Mesodermal cell (in vitro differentiated cells): ENCODE data around the gene TMPRSS2.

Source experiments
- H3K27ac ChIP-seq: 2 replicates; pipeline ENCODE4 v1.7.0; 2013; ENCODE audit warnings: mild to moderate bottlenecking, low read depth, low read length, moderate library complexity; ENCODE audit not compliant: severe bottlenecking
- H3K36me3 ChIP-seq: 2 replicates; pipeline ENCODE4 v1.7.1; 2013; ENCODE audit warnings: mild to moderate bottlenecking, low read length, moderate library complexity; ENCODE audit not compliant: control insufficient read depth, insufficient read depth
- H3K4me1 ChIP-seq: one replicate; pipeline ENCODE4 v1.7.1; 2013; ENCODE audit warnings: mild to moderate bottlenecking, low read length; ENCODE audit not compliant: insufficient read depth, control insufficient read depth, poor library complexity, severe bottlenecking
- H3K4me3 ChIP-seq: 2 replicates; pipeline ENCODE4 v1.7.0; 2013; ENCODE audit warnings: low read length, control low read depth, mild to moderate bottlenecking; ENCODE audit not compliant: insufficient read depth, poor library complexity, severe bottlenecking; ENCODE audit errors: extremely low read depth
- H3K9me3 ChIP-seq: 2 replicates; pipeline ENCODE4 v1.7.1; 2013; ENCODE audit warnings: mild to moderate bottlenecking, low read length, moderate library complexity; ENCODE audit not compliant: control insufficient read depth
- WGBS, 2 experiments: methylation state at CpG; one replicate each; pipeline ENCODE4 v1.1.5; 2013; ENCODE audit warnings: missing lambda C conversion rate in 2 of 2; ENCODE audit not compliant: insufficient coverage in 2 of 2; 5-methylcytosine and 5-hydroxymethylcytosine counted together

TMPRSS2 gene

GRCh38 chr21:41499920-41500319 is 8.0 kb downstream of the TMPRSS2 start:
- Histone ChIP-seq H3K4me1 (no peaks in the 10 kb centered on the region), H3K36me3 (no peaks in the 10 kb centered on the region), H3K27ac (no peak overlapping the region), H3K4me3 (no peak overlapping the region), H3K9me3 (no peaks in the 10 kb centered on the region)
- 89 to 100% methylated on average over 2 of the region's 2 CpGs for WGBS, 2 experiments

- H3K9me3 ChIP-seq, result no peaks in the 10 kb centered on the region
- no peaks in the 10 kb centered on the region for H3K4me1 ChIP-seq
- H3K4me3 ChIP-seq, result no peak overlapping the region
- H3K36me3 ChIP-seq, result no peaks in the 10 kb centered on the region
- H3K27ac ChIP-seq, result no peak overlapping the region
- WGBS, 2 experiments, result 88 to 96% methylated on average over 4 to 7 of the region's 8 CpGs
These were observed 10.2 kb downstream of the TMPRSS2 start for GRCh38 chr21:41497788-41498187.

- no peak overlapping the region for H3K4me3 ChIP-seq
- WGBS, 2 experiments, result 89 to 91% methylated on average over 4 to 5 of the region's 6 CpGs
- no peaks in the 10 kb centered on the region for H3K4me1 ChIP-seq
- H3K27ac ChIP-seq, result no peak overlapping the region
- H3K9me3 ChIP-seq, result no peaks in the 10 kb centered on the region
- H3K36me3 ChIP-seq, result no peaks in the 10 kb centered on the region
These were observed 10.9 kb downstream of the TMPRSS2 start for GRCh38 chr21:41497008-41497407.

- Histone ChIP-seq H3K4me1 (no peaks in the 10 kb centered on the region), H3K9me3 (no peaks in the 10 kb centered on the region), H3K36me3 (no peaks in the 10 kb centered on the region), H3K4me3 (no peak overlapping the region), H3K27ac (no peak overlapping the region)
- 95 to 97% methylated on average over 12 to 15 of the region's 16 CpGs for WGBS, 2 experiments
These were observed 13.7 kb downstream of the TMPRSS2 start for GRCh38 chr21:41494242-41494641.

- 90 to 97% methylated on average over 2 of the region's 6 CpGs for WGBS, 2 experiments
These were observed 16.5 kb downstream of the TMPRSS2 start for GRCh38 chr21:41491412-41491811.

GRCh38 chr21:41490330-41490729 is 17.6 kb downstream of the TMPRSS2 start:
- H3K4me1 ChIP-seq, result peaks cover 15% of the 10 kb centered on the region
- H3K27ac ChIP-seq, result no peak overlapping the region
- H3K9me3 ChIP-seq, result no peaks in the 10 kb centered on the region
- H3K4me3 ChIP-seq, result no peak overlapping the region
- H3K36me3 ChIP-seq, result no peaks in the 10 kb centered on the region
- WGBS, 2 experiments, result 68 to 76% methylated on average over 3 to 4 of the region's 4 CpGs

More at GRCh38 chr21:41491412-41491811, 16.5 kb downstream of the TMPRSS2 start:
- Histone ChIP-seq H3K4me3 (no peak overlapping the region), H3K4me1 (peaks cover 8% of the 10 kb centered on the region), H3K9me3 (no peaks in the 10 kb centered on the region), H3K36me3 (no peaks in the 10 kb centered on the region), H3K27ac (no peak overlapping the region)

- Histone ChIP-seq H3K27ac (no peak overlapping the region), H3K4me1 (peaks cover 15% of the 10 kb centered on the region), H3K4me3 (no peak overlapping the region), H3K9me3 (no peaks in the 10 kb centered on the region), H3K36me3 (no peaks in the 10 kb centered on the region)
- WGBS, 2 experiments, result 66 to 82% methylated on average over 3 of the region's 7 CpGs
These were observed 18.6 kb downstream of the TMPRSS2 start for GRCh38 chr21:41489329-41489728.

GRCh38 chr21:41488080-41488479 is 19.9 kb downstream of the TMPRSS2 start:
- H3K4me1 ChIP-seq, result peaks cover 15% of the 10 kb centered on the region
- no peaks in the 10 kb centered on the region for H3K36me3 ChIP-seq
- H3K4me3 ChIP-seq, result no peak overlapping the region
- WGBS, 2 experiments, result 94 to 96% methylated on average over 11 to 12 of the region's 14 CpGs
- no peak overlapping the region for H3K27ac ChIP-seq
- H3K9me3 ChIP-seq, result no peaks in the 10 kb centered on the region

GRCh38 chr21:41487082-41487481 is 20.9 kb downstream of the TMPRSS2 start:
- Histone ChIP-seq H3K36me3 (no peaks in the 10 kb centered on the region), H3K27ac (peak overlapping the region; percentile 36), H3K4me1 (peaks cover 15% of the 10 kb centered on the region), H3K4me3 (no peak overlapping the region), H3K9me3 (no peaks in the 10 kb centered on the region)
- WGBS, 2 experiments, result 100% methylated on average over 1 of the region's 6 CpGs; no CpG with 5 or more reads in 1 of the 2 experiments

GRCh38 chr21:41483973-41484372 is 24.0 kb downstream of the TMPRSS2 start:
- 83 to 90% methylated on average over 1 to 2 of the region's 4 CpGs for WGBS, 2 experiments
- peaks cover 21% of the 10 kb centered on the region for H3K4me1 ChIP-seq
- H3K27ac ChIP-seq, result no peak overlapping the region
- H3K9me3 ChIP-seq, result no peaks in the 10 kb centered on the region
- no peaks in the 10 kb centered on the region for H3K36me3 ChIP-seq
- no peak overlapping the region for H3K4me3 ChIP-seq

- H3K9me3 ChIP-seq, result no peaks in the 10 kb centered on the region
- peaks cover 21% of the 10 kb centered on the region for H3K4me1 ChIP-seq
- no CpG with 5 or more reads among the region's 12 CpGs for WGBS, 2 experiments
- no peak overlapping the region for H3K27ac ChIP-seq
- no peak overlapping the region for H3K4me3 ChIP-seq
- no peaks in the 10 kb centered on the region for H3K36me3 ChIP-seq
These were observed 24.5 kb downstream of the TMPRSS2 start for GRCh38 chr21:41483415-41483814.
